Psoas muscle (tissue), 8 donors: ENCODE data around the gene TMEM108. TPM values are rescaled to one million over a fixed set of nuclear protein-coding genes. Genes with fewer than 3 reads are reported as not detected.

Experiments
- ATAC-seq, 4 donors: fragments of 200-7000 bp; cut with Tn5 transposase; one replicate each; pipeline ENCODE4 v1.9.1; 2020; ENCODE audit warnings: moderate library complexity in 3 of 4, mild to moderate bottlenecking in 2 of 4
- DNase-seq, 2 donors: peaks; one replicate each; pipeline ENCODE4 v3.0.0-alpha.2; 2020
- H3K27ac ChIP-seq: fragments of 200-600 bp; one replicate; pipeline ENCODE4 v1.8.0; 2022
- H3K27me3 ChIP-seq, 3 donors: fragments of 200-600 bp in 1 of 3; one replicate each; pipeline versions ENCODE4 v1.6.1 to v1.8.0; 2013 to 2022; ENCODE audit warnings: low read length in 2 of 3, mild to moderate bottlenecking in 2 of 3, moderate library complexity in 1 of 3; ENCODE audit not compliant: insufficient read depth in 3 of 3
- H3K36me3 ChIP-seq, 2 donors: fragments of 200-600 bp in 1 of 2; one replicate each; pipeline versions ENCODE4 v1.6.1 to v1.8.0; 2013 to 2022; ENCODE audit warnings: low read depth in 1 of 2, mild to moderate bottlenecking in 1 of 2, moderate library complexity in 1 of 2; ENCODE audit not compliant: insufficient read depth in 1 of 2
- H3K4me1 ChIP-seq: fragments of 200-600 bp; one replicate; pipeline ENCODE4 v1.8.0; 2022
- H3K4me3 ChIP-seq: fragments of 200-600 bp; one replicate; pipeline ENCODE4 v1.8.0; 2022; ENCODE audit warnings: mild to moderate bottlenecking
- H3K9me3 ChIP-seq: fragments of 200-600 bp; one replicate; pipeline ENCODE4 v1.8.0; 2022
- CTCF ChIP-seq: fragments of 200-600 bp; IDR thresholded peaks from one replicate; pipeline ENCODE4 v1.8.0; 2022; ENCODE audit warnings: antibody characterized with exemption
- WGBS, 3 donors: extraction: QIAGEN DNeasy Blood & Tissue Kit; methylation state at CpG; one replicate each; pipeline versions ENCODE4 v1.1.6 to v1.1.7; 2013; 5-methylcytosine and 5-hydroxymethylcytosine counted together
- intact Hi-C, 2 donors: fragments of 100-400 bp; cut with DNase I; formaldehyde crosslinking; loops; one replicate each; pipeline versions ENCODE4 v1.11.0 to v1.14.2; 2022
- polyA plus RNA-seq, 3 donors: library from polyadenylated mRNA; stranded (reverse); fragments of 200-250 nt; gene quantifications; one replicate each; pipeline ENCODE4 v1.2.3, GENCODE V29; 2013
- total RNA-seq, 4 donors: library from RNA; stranded (reverse); fragmentation: NEBNext Ultra II Directional in 2 of 4; extraction: Animal tissue kit (Norgen Biotek cat#: 25700) in 2 of 4; gene quantifications; one replicate each; pipeline versions ENCODE4 v1.2.1 to v1.2.4, GENCODE V29; 2021 to 2023
- donor health status: healthy with polysubstance abuse.
- donor health status: DM: no; HTN: no; CAD: no; lungs with moderate emphysema.
- donor health status: Bipolar disorder and iron deficiency.
- donor health status: healthy.
- donor health status: DM: yes; HTN: yes; CAD: no.
- donor health status: DM: no; HTN: no; CAD: no.
- donor health status: DM: no; HTN: no; CAD: no.
- donor health status: DM: yes; HTN: yes; CAD: no.

The TMEM108 gene
- total and polyA plus RNA-seq, 7 donors = 2.4 to 10.5 (median 6.5) TPM

GRCh38 chr3:133254716-133255115 lies 216.5 kb downstream of the TMEM108 start:
- no peaks in the 10 kb centered on the region for H3K9me3 ChIP-seq
- intact Hi-C loops = no loop called here
- no peak for TF ChIP-seq CTCF
- no peak overlapping the region for H3K4me3 ChIP-seq
- DNase-seq (no peak), ATAC-seq (no peak)
- WGBS, 3 donors = 92 to 93% (median 92%) methylated on average over 1 of the region's 1 CpG
- H3K27ac ChIP-seq = no peak overlapping the region
- H3K4me1 ChIP-seq = no peaks in the 10 kb centered on the region
- no peaks in the 10 kb centered on the region for H3K36me3 ChIP-seq
- H3K27me3 ChIP-seq = no peaks in the 10 kb centered on the region

- Histone ChIP-seq H3K9me3 (no peaks in the 10 kb centered on the region), H3K27ac (no peak overlapping the region), H3K36me3 (no peaks in the 10 kb centered on the region), H3K27me3 (no peaks in the 10 kb centered on the region), H3K4me1 (no peaks in the 10 kb centered on the region), H3K4me3 (no peak overlapping the region)
- WGBS, 3 donors = 49 to 65% (median 53%) methylated on average over 4 of the region's 4 CpGs
- DNase-seq (no peak), ATAC-seq (no peak)
- intact Hi-C loops = no loop called here
- no peak for TF ChIP-seq CTCF
Measured at GRCh38 chr3:133256787-133257483, 218.7 kb downstream of the TMEM108 start.

DNA sequence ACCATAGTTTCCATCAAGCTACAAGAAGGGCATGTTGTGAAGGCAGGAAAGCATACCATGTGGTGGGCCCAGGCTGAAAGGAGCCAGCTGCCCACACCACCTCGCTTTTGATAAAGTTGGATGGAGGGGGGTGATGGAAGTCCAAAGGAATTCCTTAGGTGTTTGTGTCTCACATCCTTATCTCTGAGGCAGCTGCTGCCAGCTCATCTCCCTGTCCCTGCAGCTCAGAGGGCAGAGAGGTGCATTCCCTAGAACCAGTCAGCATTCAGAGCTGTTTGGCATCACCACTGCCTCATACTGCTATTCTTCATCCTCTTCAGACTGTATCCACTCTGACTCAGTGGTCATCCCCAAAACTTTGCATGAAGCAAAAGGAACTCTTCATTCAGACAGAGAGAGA lies 220.2 kb downstream of the TMEM108 start:
- 87 to 94% (median 91%) methylated on average over 1 of the region's 1 CpG for WGBS, 3 donors
- intact Hi-C loops = no loop called here
- Histone ChIP-seq H3K4me1 (no peaks in the 10 kb centered on the region), H3K27ac (no peak overlapping the region), H3K4me3 (no peak overlapping the region), H3K9me3 (no peaks in the 10 kb centered on the region), H3K36me3 (no peaks in the 10 kb centered on the region), H3K27me3 (no peaks in the 10 kb centered on the region)
- DNase-seq (no peak), ATAC-seq (no peak)
- no peak for TF ChIP-seq CTCF

- H3K36me3 ChIP-seq = no peaks in the 10 kb centered on the region
- no peak overlapping the region for H3K4me3 ChIP-seq
- TF ChIP-seq CTCF = no peak
- H3K9me3 ChIP-seq = no peaks in the 10 kb centered on the region
- WGBS, 3 donors = 92 to 94% (median 92%) methylated on average over 4 of the region's 4 CpGs
- no peaks in the 10 kb centered on the region for H3K4me1 ChIP-seq
- intact Hi-C loops = no loop called here
- H3K27ac ChIP-seq = no peak overlapping the region
- no peak for ATAC-seq
- H3K27me3 ChIP-seq = no peaks in the 10 kb centered on the region
- no peak for DNase-seq
Measured at GRCh38 chr3:133259767-133260166, 221.6 kb downstream of the TMEM108 start.

DNA sequence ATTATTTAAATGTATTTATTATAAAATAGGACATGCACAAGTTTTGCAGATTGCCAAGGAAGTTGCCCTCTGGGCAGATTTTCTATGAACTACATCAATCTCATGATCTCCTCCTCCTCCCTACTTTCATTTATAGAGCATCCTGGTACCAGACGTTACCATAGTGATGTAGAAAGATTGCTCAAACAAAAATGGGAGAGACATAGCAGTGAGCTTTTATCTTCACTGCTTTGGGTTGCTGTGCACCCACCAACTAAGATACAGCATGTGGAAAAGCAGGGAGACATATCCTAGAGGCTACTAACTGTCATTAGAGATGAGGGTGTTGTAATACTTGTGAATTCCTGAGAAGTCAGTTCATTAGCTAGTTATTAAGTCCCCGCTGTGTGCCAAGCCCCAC lies 224.1 kb downstream of the TMEM108 start:
- Histone ChIP-seq H3K9me3 (no peaks in the 10 kb centered on the region), H3K4me1 (no peaks in the 10 kb centered on the region), H3K27me3 (no peaks in the 10 kb centered on the region), H3K27ac (no peak overlapping the region), H3K4me3 (no peak overlapping the region), H3K36me3 (no peaks in the 10 kb centered on the region)
- WGBS, 3 donors = 78 to 84% (median 80%) methylated on average over 2 of the region's 2 CpGs
- DNase-seq = no peak
- intact Hi-C loops = no loop called here
- no peak for TF ChIP-seq CTCF
- ATAC-seq = no peak
